Adrenal gland (tissue), 12 donors: ENCODE data around the gene GLI1. TPM values are rescaled to one million over a fixed set of nuclear protein-coding genes. Genes with fewer than 3 reads are reported as not detected.

Source experiments
- DNase-seq, 7 donors: peaks; one replicate each; pipeline ENCODE4 v3.0.0-alpha.2; 2019 to 2020
- H3K27ac ChIP-seq, 5 donors: fragments of 200-600 bp; sonication (generic) in 4 of 5; 1 replicate in 3 of 5; 2 replicates in 2 of 5; pipeline versions ENCODE4 v1.5.1 to v1.8.0; 2016 to 2020; ENCODE audit warnings: mild to moderate bottlenecking in 1 of 5
- H3K27me3 ChIP-seq: fragments of 200-600 bp; 2 replicates; pipeline ENCODE4 v1.8.0; 2021
- H3K36me3 ChIP-seq, 2 donors: fragments of 200-600 bp; replicated peaks in 1 of 2; 1 replicate in 1 of 2; 2 replicates in 1 of 2; pipeline versions ENCODE4 v1.5.1 to v1.8.0; 2018 to 2022
- H3K4me1 ChIP-seq, 2 donors: fragments of 200-600 bp; replicated peaks in 1 of 2; 1 replicate in 1 of 2; 2 replicates in 1 of 2; pipeline versions ENCODE4 v1.5.1 to v1.8.0; 2018 to 2021
- H3K4me3 ChIP-seq, 4 donors: fragments of 200-600 bp; sonication (generic) in 3 of 4; one replicate each; pipeline ENCODE4 v1.5.1; 2016 to 2018
- H3K9me3 ChIP-seq, 3 donors: fragments of 200-600 bp; sonication (generic) in 1 of 3; replicated peaks in 1 of 3; 1 replicate in 2 of 3; 2 replicates in 1 of 3; pipeline versions ENCODE4 v1.5.1 to v1.8.0; 2016 to 2021
- POLR2A ChIP-seq, 2 donors: fragments of 450-650 bp; IDR thresholded peaks; one replicate each; pipeline ENCODE4 v1.6.1; 2017; ENCODE audit warnings: antibody characterized with exemption in 2 of 2, mild to moderate bottlenecking in 2 of 2, moderate library complexity in 1 of 2
- WGBS, 4 donors: extraction: QIAGEN DNeasy Blood & Tissue Kit in 2 of 4; methylation state at CpG; one replicate each; pipeline versions ENCODE4 v1.1.5 to v1.1.7; 2013 to 2017; 5-methylcytosine and 5-hydroxymethylcytosine counted together
- intact Hi-C, 2 donors: fragments of 100-400 bp; cut with DNase I; formaldehyde crosslinking; loops; one replicate each; pipeline versions ENCODE4 v1.14.1 to v1.15.0; 2022 to 2023
- polyA plus RNA-seq, 3 donors: library from polyadenylated mRNA; stranded (reverse); fragments of 200-250 nt in 2 of 3; fragments of 350-450 nt in 1 of 3; fragmentation: Illumina TruSeq in 1 of 3; extraction: RNeasy Lipid Tissue Mini Kit (QIAGEN cat#74804) in 1 of 3; gene quantifications; one replicate each; pipeline ENCODE4 v1.2.3, GENCODE V29; 2013 to 2014
- total RNA-seq, 9 donors: library from RNA; depleted of rRNA in 4 of 9; stranded (reverse); fragments of >200 nt in 4 of 9; fragments of 120-200 nt in 1 of 9; fragmentation: NEBNext Ultra II Directional in 1 of 9; extraction: Animal tissue kit (Norgen Biotek cat#: 25700) in 1 of 9; gene quantifications; one replicate each; pipeline versions ENCODE4 v1.1.0 to v1.2.4, GENCODE V29; 2013 to 2023
- TF ChIP-seq, protein P1 (sequence below), 6 experiments: fragments of 450-650 bp in 4 of 6; fragments of 200-600 bp in 2 of 6; sonication (generic) in 1 of 6; IDR thresholded peaks; 1 replicate in 5 of 6; 2 replicates in 1 of 6; pipeline versions ENCODE4 v1.5.1 to v1.8.0; 2016 to 2021; ENCODE audit warnings: antibody characterized with exemption in 6 of 6, mild to moderate bottlenecking in 2 of 6, moderate library complexity in 1 of 6
- donor health status: healthy with polysubstance abuse.
- donor health status: Bipolar disorder and iron deficiency.
- donor health status: DM: yes; HTN: yes; CAD: no.
- donor health status: DM: no; HTN: no; CAD: no.
- donor health status: DM: no; HTN: no; CAD: no.
- donor health status: DM: yes; HTN: yes; CAD: no.

GLI1 gene
- total and polyA plus RNA-seq, 12 donors: 0.30 to 7.2 (median 1.4) TPM

DNA sequence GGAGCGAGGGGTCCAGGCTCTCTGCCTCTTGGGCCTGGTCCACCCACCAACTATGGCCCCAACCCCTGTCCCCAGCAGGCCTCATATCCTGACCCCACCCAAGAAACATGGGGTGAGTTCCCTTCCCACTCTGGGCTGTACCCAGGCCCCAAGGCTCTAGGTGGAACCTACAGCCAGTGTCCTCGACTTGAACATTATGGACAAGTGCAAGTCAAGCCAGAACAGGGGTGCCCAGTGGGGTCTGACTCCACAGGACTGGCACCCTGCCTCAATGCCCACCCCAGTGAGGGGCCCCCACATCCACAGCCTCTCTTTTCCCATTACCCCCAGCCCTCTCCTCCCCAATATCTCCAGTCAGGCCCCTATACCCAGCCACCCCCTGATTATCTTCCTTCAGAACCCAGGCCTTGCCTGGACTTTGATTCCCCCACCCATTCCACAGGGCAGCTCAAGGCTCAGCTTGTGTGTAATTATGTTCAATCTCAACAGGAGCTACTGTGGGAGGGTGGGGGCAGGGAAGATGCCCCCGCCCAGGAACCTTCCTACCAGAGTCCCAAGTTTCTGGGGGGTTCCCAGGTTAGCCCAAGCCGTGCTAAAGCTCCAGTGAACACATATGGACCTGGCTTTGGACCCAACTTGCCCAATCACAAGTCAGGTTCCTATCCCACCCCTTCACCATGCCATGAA, 11.5 kb downstream of the GLI1 start:
- Histone ChIP-seq H3K9me3 (no peaks in the 10 kb centered on the region), H3K4me1 (peaks cover 10 to 12% of the 10 kb centered on the region in 2 donors), H3K36me3 (no peaks in the 10 kb centered on the region), H3K27me3 (peaks cover 23% of the 10 kb centered on the region), H3K27ac (no peak overlapping the region), H3K4me3 (no peak overlapping the region)
- TF ChIP-seq, protein P1, sequence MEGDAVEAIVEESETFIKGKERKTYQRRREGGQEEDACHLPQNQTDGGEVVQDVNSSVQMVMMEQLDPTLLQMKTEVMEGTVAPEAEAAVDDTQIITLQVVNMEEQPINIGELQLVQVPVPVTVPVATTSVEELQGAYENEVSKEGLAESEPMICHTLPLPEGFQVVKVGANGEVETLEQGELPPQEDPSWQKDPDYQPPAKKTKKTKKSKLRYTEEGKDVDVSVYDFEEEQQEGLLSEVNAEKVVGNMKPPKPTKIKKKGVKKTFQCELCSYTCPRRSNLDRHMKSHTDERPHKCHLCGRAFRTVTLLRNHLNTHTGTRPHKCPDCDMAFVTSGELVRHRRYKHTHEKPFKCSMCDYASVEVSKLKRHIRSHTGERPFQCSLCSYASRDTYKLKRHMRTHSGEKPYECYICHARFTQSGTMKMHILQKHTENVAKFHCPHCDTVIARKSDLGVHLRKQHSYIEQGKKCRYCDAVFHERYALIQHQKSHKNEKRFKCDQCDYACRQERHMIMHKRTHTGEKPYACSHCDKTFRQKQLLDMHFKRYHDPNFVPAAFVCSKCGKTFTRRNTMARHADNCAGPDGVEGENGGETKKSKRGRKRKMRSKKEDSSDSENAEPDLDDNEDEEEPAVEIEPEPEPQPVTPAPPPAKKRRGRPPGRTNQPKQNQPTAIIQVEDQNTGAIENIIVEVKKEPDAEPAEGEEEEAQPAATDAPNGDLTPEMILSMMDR (IDR thresholded peaks at IDR 0.05): no peak
- no peak for TF ChIP-seq POLR2A (IDR thresholded peaks at IDR 0.05)
- WGBS, 4 donors: 75 to 89% (median 82%) methylated on average over 4 of the region's 4 CpGs
- intact Hi-C loops: no loop called here
- no peak for DNase-seq

GRCh38 chr12:57471661-57472060, 12.1 kb downstream of the GLI1 start:
- intact Hi-C loops: no loop called here
- H3K27ac ChIP-seq: no peak overlapping the region
- 77 to 100% (median 82%) methylated on average over 1 to 3 of the region's 3 CpGs for WGBS, 4 donors
- H3K36me3 ChIP-seq: no peaks in the 10 kb centered on the region
- no peaks in the 10 kb centered on the region for H3K9me3 ChIP-seq
- no peak for TF ChIP-seq POLR2A (IDR thresholded peaks at IDR 0.05)
- TF ChIP-seq, protein P1 (IDR thresholded peaks at IDR 0.05): no peak
- H3K27me3 ChIP-seq: peaks cover 26% of the 10 kb centered on the region
- no peak overlapping the region for H3K4me3 ChIP-seq
- H3K4me1 ChIP-seq: peaks cover 11 to 14% of the 10 kb centered on the region in 2 donors
- no peak for DNase-seq

- TF ChIP-seq POLR2A (IDR thresholded peaks at IDR 0.05): no peak
- TF ChIP-seq, protein P1 (IDR thresholded peaks at IDR 0.05): no peak
Observed at GRCh38 chr12:57472391-57472790, 12.8 kb downstream of the GLI1 start.

GRCh38 chr12:57473392-57473791, 13.8 kb downstream of the GLI1 start:
- peaks cover 11 to 14% of the 10 kb centered on the region in 2 donors for H3K4me1 ChIP-seq
- intact Hi-C loops: no loop called here
- H3K36me3 ChIP-seq: no peaks in the 10 kb centered on the region
- H3K27ac ChIP-seq: no peak overlapping the region
- WGBS, 4 donors: 45 to 54% (median 46%) methylated on average over 3 of the region's 3 CpGs
- DNase-seq: no peak
- no peaks in the 10 kb centered on the region for H3K9me3 ChIP-seq
- TF ChIP-seq, protein P1 (IDR thresholded peaks at IDR 0.05): no peak
- TF ChIP-seq POLR2A (IDR thresholded peaks at IDR 0.05): no peak
- H3K27me3 ChIP-seq: peaks cover 26% of the 10 kb centered on the region
- no peak overlapping the region for H3K4me3 ChIP-seq

More at GRCh38 chr12:57472391-57472790, 12.8 kb downstream of the GLI1 start:
- Histone ChIP-seq H3K4me1 (peaks cover 11 to 14% of the 10 kb centered on the region in 2 donors), H3K27ac (no peak overlapping the region), H3K27me3 (peaks cover 26% of the 10 kb centered on the region), H3K9me3 (no peaks in the 10 kb centered on the region), H3K36me3 (no peaks in the 10 kb centered on the region), H3K4me3 (no peak overlapping the region)
- no peak for DNase-seq
- intact Hi-C loops: no loop called here
- WGBS, 4 donors: 68 to 92% (median 79%) methylated on average over 3 of the region's 3 CpGs
